DMS153 treated with DMSO at 0.1 percent for 48 hours (cell line): ENCODE data around the gene ADAP2.
"Not testable (repeated sequence)": the region's sequence is repeated elsewhere in the genome, so short reads cannot be mapped to it uniquely, and the experiment has no call there.

ENCODE experiments used
- DNase-seq: peaks from one replicate; lab custom pipeline; 2025; ENCODE audit not compliant: unreplicated experiment; lab: John Stamatoyannopoulos, UW

Gene ADAP2

GRCh38 chr17:30929081-30929633 lies 7.4 kb downstream of the ADAP2 start:
- no peak for DNase-seq

GRCh38 chr17:30929861-30930260 lies 8.1 kb downstream of the ADAP2 start:
- DNase-seq: not testable (repeated sequence)

GRCh38 chr17:30930495-30930894 lies 8.8 kb downstream of the ADAP2 start:
- DNase-seq: no peak

- not testable (repeated sequence) for DNase-seq
Measured at GRCh38 chr17:30931582-30931981, 9.8 kb downstream of the ADAP2 start.

DNA sequence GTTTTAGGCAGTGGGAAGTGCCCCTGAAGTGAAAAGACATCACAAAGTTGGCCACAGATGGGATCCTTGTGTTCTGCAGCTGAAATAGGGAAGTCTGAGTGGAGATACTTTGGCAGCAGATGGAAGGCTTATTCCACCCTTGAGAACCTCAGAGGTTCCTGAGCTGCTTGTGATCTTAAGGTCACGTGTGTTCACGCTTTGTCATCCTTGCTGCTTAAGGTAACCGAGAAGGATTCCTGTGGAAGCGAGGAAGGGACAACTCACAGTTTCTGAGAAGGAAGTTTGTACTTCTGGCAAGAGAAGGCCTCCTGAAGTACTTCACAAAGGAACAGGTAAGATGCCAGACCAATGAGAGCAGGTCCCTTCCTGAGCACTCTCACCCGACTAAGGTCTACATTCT lies 12.2 kb downstream of the ADAP2 start:
- no peak for DNase-seq

DNA sequence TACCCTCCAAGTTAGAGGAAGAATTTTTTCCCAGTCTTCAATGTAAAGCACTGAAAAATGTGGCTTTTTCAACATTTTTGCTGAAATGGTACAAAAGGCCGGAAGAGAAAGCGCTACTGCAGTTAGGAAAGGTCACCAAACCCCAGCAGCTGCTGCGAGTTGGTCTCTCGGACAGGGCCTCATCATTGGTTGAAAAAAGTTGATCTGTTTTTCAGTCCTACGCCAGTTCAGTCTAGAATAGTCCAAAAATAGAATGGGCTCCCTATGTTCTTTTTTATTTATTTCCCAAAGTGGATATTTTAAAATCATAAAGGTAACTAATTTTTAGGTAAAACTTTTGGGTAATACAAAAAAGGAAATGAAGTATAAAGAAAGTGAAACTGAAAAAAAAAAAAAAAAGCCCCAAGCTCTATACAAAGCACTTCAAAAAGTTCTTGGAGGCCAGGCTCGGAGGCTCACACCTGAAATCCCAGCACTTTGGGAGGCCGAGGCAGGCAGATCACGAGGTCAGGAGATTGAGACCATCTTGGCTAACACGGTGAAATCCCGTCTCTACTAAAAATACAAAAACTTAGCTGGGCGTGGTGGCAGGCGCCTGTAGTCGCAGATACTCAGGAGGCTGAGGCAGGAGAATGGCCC lies 17.4 kb downstream of the ADAP2 start:
- DNase-seq: no peak

GRCh38 chr17:30942308-30943079 lies 20.7 kb downstream of the ADAP2 start:
- DNase-seq: no peak

DNA sequence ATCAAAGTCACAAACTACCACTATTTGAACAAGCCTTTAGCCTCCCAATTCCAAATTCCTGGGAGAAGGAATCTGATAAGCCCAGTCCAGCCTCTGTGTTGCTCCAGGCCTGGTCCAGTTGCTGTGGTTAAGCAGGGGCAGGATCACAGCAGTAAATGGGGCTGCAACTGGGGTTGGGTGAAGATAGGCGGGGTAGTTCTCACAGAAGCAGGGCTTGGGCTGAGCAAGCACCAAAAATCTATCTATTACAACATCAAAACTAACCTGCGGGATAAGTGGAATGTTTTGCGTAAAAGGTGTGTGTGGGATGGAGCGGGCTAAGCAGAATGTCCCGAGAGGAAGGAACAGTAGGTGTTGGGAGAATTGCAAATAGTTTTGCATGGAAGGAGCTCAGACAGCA lies 26.1 kb downstream of the ADAP2 start:
- DNase-seq: no peak

DNA sequence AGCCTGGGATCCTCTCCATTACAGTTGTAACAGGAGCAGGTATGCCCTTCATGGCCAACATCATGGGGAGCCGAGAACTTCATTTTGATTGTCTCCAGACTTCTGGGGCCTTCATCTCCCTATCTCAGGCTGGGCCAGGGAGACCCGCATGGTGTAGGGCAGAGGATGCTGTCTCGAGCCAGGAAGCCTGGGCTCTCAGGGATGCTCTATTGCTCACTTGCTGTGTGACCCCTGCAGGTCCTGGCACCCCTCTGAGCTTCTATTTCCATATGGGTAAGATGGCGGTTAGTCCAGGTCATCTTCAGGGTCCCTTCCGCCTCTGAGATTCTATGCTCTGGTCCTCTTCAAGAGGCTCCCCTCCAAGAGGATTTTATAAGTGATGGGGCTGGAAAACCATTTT lies 28.4 kb downstream of the ADAP2 start:
- no peak for DNase-seq

DNA sequence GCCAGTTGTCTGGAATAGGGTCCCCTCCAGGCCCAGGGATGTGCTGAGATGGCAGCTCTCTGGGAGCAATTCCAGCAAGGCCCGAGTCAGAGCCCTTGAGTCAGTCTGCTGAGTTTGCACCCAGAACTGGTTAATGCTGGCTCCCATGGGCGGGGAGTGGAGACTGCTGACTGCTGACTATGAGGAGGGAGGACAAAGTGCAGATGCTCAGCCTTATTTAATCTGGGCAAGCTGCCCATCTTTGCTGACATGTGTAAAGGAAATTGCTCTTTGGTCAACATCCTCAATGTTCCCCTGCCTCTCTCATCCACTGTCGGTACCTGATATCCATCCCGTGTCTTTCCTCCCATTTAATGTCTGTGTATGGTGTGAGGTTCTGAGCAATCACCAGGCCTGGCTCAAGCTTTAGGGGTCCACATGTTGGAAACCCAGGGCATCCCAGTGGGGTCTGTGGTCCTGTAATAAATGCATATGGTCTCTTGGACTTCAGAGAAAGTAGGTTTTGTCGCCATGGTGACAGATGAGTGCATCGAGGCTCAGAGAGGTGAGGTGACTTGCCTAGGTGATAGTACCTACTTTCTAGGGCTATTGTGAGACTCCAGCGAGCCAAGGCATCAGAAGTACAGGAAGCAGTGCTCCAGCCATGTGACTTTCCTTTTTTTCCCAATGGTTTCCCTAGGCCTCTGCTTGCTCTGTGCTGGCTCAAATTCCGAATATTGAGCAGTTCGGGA lies 29.1 kb downstream of the ADAP2 start:
- peak; percentile 89 for DNase-seq

DNA sequence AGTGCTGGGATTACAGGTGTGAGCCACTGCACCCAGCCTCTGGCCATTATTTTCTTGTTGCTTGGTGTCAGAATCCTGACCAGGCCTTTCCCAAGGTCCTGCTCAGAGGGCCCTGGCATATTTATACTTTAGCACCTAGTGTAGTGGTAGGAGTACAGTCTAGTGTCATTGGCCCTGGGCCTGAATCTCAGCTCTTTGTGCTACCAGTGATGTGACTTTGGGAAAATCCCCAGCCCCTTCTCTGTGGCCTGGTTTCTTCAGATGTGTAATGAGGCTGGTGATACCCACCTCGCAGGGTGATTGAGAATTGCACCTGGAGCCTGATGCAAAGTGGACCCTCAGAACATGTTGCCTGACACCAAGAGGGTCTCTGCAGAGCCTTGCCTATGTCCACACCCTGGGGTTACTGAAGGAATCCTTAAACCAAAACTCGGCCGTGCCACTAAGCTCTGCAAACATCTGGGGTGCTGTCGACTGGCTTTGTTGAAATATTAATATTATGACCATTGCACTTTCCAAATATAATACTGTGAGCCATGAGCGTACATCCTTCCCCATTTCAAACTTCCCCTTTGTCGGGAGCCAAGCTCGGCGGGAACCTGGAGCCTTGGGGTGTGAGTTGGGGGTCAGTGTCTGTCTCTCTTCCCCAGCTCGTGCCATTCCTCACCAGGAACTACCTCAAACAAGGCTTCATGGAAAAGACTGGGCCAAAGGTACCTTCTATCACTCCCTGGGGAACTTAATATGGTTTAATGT lies 31.1 kb downstream of the ADAP2 start:
- DNase-seq: no peak

DNA sequence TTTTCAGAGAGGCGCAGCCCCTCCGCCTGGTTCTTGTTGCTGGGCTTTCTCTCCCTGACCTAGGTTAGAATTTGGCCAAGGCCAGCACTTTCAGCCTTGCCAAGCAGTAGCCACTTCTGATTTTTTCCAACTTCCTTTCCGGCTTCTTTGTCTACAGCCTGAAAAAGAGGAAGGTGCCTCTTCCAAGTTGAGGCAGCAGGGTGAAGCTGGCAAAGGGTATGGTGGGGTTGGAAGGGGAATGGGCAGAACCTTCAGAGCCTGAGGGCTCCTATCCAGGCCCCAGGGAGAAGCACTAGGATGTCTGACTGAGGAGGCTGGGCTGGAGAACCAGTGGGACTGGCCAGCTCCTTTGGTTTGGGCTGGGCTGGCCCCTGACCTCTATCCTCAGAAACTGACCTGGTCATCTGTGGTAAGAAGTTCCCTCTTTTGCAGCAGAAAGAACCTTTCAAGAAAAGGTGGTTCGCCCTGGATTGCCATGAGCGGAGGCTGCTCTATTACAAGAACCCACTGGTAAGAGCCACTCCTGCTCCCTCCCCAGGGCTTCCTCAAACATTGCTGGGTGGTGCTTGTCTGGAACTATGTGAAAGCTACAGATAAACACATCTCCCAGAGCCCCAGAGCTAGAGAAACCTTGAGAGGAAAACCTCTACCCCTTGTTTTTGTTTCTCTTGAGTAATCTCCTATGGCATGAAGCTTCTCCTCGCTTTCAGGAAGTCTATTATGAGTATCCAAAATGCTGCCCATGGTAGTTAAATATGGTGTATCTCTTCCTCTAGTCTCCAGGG lies 32.5 kb downstream of the ADAP2 start:
- DNase-seq: no peak

DNA sequence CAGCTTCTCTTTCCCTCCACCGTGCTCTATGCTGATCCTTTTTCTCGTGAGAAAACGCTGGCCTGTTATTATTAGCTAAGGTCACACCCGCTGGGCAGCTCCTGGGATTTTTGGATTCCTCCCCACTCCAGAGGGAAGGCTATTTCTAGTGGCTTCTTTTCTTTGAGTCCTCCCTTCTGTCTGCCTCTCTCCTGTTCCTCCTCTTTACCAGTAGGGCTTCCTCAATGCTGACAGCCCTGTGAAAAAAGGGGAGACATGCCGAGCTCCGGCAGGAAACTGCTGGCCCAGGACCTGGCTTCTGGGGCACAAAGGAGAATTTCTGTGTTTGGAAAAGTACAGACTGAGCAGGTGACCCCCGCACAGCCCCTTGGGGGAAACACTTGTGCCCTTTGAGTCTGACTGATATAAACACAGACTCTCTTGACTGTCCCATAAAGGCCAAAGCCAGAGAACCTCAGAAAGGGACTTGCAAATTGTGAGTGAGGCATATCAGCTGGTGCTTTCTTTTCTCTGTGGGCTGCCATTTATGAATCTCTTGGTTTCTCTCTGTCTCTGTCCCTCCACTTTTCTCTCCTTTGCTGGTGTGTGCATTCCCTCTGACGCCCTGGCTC lies 35.1 kb downstream of the ADAP2 start:
- DNase-seq: no peak

- DNase-seq: no peak
Measured at GRCh38 chr17:30957741-30958140, 36.0 kb downstream of the ADAP2 start.

DNA sequence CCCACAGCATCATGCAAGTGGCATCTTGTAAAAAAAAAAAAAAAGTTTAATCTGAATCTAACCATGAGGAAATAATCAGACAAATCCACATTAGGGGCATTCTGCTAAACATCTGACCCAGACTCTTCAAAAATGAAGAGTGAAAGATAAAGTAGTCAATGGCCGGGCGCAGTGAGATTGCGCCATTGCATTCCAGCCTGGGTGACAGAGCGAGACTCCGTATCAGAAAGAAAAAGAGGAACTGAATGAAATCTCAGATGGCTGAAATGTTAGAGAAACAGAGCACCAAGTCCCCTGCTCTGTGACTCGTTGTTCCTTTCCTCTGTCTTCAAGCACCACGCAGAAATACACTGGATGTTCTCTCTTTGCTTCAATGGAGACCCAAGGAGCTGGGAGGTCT lies 36.4 kb downstream of the ADAP2 start:
- DNase-seq: no peak

DNA sequence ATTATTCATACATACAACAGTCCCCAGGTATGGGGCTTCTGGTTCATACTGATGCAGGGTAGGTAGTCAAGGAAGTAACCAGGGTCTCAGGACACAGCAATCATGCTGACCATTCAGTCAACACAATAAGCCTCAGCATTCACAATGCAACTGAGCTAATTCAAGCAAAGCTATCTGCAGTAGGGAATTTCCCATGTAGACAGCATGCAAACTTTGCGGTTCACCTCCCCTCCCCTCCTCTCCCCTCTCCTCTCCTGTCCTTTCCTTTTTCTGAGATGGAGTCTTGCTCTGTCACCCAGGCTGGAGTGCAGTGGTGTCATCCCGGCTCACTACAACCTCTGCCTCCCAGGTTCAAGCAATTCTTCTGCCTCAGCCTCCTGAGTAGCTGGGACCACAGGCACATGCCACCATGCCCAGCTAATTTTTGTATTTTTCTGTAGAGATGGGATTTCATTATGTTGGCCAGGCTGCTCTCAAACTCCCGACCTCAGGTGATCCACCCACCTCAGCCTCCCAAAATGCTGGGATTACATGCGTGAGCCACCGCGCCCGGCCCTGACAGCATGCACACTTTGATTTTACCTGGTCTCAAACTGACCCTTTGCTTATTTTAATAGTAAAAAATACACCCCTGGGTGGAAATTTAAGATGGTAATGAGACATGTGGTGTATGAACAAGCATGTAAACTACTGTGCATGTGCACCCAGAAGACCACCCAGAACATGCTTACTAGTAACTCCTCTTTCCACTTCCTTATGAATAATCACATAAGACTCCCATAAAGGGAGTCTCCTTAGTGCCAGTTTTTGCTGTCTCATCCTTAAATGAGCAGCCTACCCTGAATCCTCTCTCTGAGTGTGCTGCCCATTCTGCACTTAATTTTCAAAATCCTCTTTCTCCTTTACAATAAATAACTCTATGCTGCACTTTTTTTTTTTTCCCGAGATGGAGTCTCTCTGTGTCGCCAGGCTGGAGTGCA lies 39.8 kb downstream of the ADAP2 start:
- no peak for DNase-seq

GRCh38 chr17:30964312-30964711 lies 42.6 kb downstream of the ADAP2 start:
- not testable (repeated sequence) for DNase-seq

- DNase-seq: no peak
Measured at GRCh38 chr17:30964876-30965275, 43.1 kb downstream of the ADAP2 start.

DNA sequence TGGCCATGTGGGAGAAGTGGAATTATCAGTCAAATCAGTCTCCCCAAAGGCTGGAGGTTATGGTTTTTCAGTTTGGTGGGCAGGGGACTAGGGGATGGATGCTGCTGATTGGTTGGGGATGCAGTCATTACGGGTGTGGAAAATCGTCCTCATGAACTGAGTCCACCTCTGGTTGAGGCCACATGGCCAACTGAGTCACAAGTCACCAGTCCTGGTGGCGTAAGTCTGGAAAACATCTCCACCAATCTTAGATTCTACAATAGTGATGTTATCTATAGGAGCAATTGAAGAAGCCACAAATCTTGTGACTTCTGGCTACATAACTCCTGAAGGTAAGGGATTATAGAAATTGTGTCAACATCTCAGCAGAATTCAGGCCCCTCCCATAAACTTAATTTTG lies 43.9 kb downstream of the ADAP2 start:
- DNase-seq: no peak
